Hepatocyte (in vitro differentiated cells): Measurements from ENCODE around the gene SCAPER. TPM values are rescaled to one million over a fixed set of nuclear protein-coding genes. Genes with fewer than 3 reads are reported as not detected.

Experiments
- DNase-seq: peaks from one replicate; pipeline ENCODE4 v3.0.0-alpha.2; 2016; ENCODE audit warnings: low spot score
- H2AFZ ChIP-seq: fragments of 200-600 bp; sonication (generic); 2 replicates; pipeline ENCODE4 v1.6.0; 2016; ENCODE audit warnings: antibody characterized with exemption, mild to moderate bottlenecking
- H3K27ac ChIP-seq: fragments of 200-600 bp; sonication (generic); 2 replicates; pipeline ENCODE4 v1.5.1; 2016; ENCODE audit warnings: mild to moderate bottlenecking
- H3K27me3 ChIP-seq: fragments of 200-600 bp; sonication (generic); 2 replicates; pipeline ENCODE4 v1.6.1; 2016
- H3K36me3 ChIP-seq: fragments of 200-600 bp; sonication (generic); replicated peaks from 2 replicates; pipeline ENCODE4 v1.5.1; 2016; ENCODE audit warnings: low read depth; ENCODE audit not compliant: insufficient read depth
- H3K4me1 ChIP-seq: fragments of 200-600 bp; sonication (generic); 2 replicates; pipeline ENCODE4 v1.5.1; 2016; ENCODE audit warnings: mild to moderate bottlenecking, moderate library complexity; ENCODE audit not compliant: insufficient read depth
- H3K4me2 ChIP-seq: fragments of 200-600 bp; sonication (generic); 2 replicates; pipeline ENCODE4 v1.6.0; 2016
- H3K4me3 ChIP-seq: fragments of 200-600 bp; sonication (generic); 2 replicates; pipeline ENCODE4 v1.5.1; 2016; ENCODE audit warnings: mild to moderate bottlenecking
- H3K79me2 ChIP-seq: fragments of 200-600 bp; sonication (generic); 2 replicates; pipeline ENCODE4 v1.6.0; 2017; ENCODE audit warnings: mild to moderate bottlenecking
- H3K9me2 ChIP-seq: fragments of 200-600 bp; sonication (generic); replicated peaks from 2 replicates; pipeline ENCODE4 v1.6.0; 2017; ENCODE audit warnings: mild to moderate bottlenecking; ENCODE audit not compliant: insufficient read depth
- H3K9me3 ChIP-seq: fragments of 200-600 bp; sonication (generic); 2 replicates; pipeline ENCODE4 v1.5.1; 2016; ENCODE audit warnings: low read depth, mild to moderate bottlenecking
- H4K20me1 ChIP-seq: fragments of 200-600 bp; sonication (generic); 2 replicates; pipeline ENCODE4 v1.6.0; 2016; ENCODE audit warnings: mild to moderate bottlenecking; ENCODE audit not compliant: insufficient read depth, poor library complexity, severe bottlenecking
- CTCF ChIP-seq: fragments of 200-600 bp; sonication (generic); IDR thresholded peaks from 2 replicates; pipeline ENCODE4 v1.5.1; 2016; ENCODE audit warnings: antibody characterized with exemption, mild to moderate bottlenecking; ENCODE audit not compliant: poor library complexity
- EZH2 ChIP-seq: fragments of 200-600 bp; sonication (generic); IDR thresholded peaks from 2 replicates; pipeline ENCODE4 v1.6.1; 2016; ENCODE audit warnings: antibody characterized with exemption, mild to moderate bottlenecking, borderline replicate concordance
- EZH2phosphoT487 ChIP-seq: fragments of 200-600 bp; sonication (generic); IDR thresholded peaks from one replicate; pipeline ENCODE4 v1.6.1; 2018; ENCODE audit warnings: antibody characterized with exemption, mild to moderate bottlenecking, low read depth, moderate library complexity; ENCODE audit not compliant: unreplicated experiment, severe bottlenecking
- WGBS: methylation state at CpG from one replicate; pipeline ENCODE4 v1.1.6; 2016; ENCODE audit warnings: low lambda C conversion rate; ENCODE audit errors: missing lambda C conversion rate; 5-methylcytosine and 5-hydroxymethylcytosine counted together
- polyA plus RNA-seq: library from polyadenylated mRNA; unstranded; fragments of >200 nt; fragmentation: Nextera tagmentation; extraction: Ambion mirVana; gene quantifications from 2 replicates; pipeline ENCODE4 v1.2.1, GENCODE V29; 2016
- total RNA-seq: library from RNA; depleted of rRNA; stranded (reverse); fragments of >200 nt; gene quantifications from 2 replicates; pipeline ENCODE4 v1.2.3, GENCODE V29; 2014

SCAPER gene
- total and polyA plus RNA-seq, 2 experiments from 2014 or later: 20.8 to 27.4 TPM

GRCh38 chr15:76772776-76773175, 132.4 kb downstream of the SCAPER start:
- Histone ChIP-seq H4K20me1 (no peaks in the 10 kb centered on the region), H3K27ac (no peak overlapping the region), H3K36me3 (no peaks in the 10 kb centered on the region), H3K4me2 (no peak overlapping the region), H3K4me3 (no peak overlapping the region), H3K9me3 (peaks cover 8% of the 10 kb centered on the region), H2AFZ (no peak overlapping the region), H3K9me2 (no peaks in the 10 kb centered on the region), H3K27me3 (no peaks in the 10 kb centered on the region), H3K79me2 (no peaks in the 10 kb centered on the region), H3K4me1 (no peaks in the 10 kb centered on the region)
- DNase-seq: no peak
- 54% methylated on average over 1 of the region's 1 CpG for WGBS
- TF ChIP-seq EZH2phosphoT487 (no peak), CTCF (no peak), EZH2 (no peak)

GRCh38 chr15:76764004-76764403, 141.1 kb downstream of the SCAPER start:
- no peak for TF ChIP-seq EZH2
- TF ChIP-seq CTCF: no peak
- no peak for TF ChIP-seq EZH2phosphoT487
- H2AFZ ChIP-seq: no peak overlapping the region
- no peaks in the 10 kb centered on the region for H4K20me1 ChIP-seq
- no peaks in the 10 kb centered on the region for H3K79me2 ChIP-seq
- H3K27ac ChIP-seq: no peak overlapping the region
- no peaks in the 10 kb centered on the region for H3K27me3 ChIP-seq
- no peak for DNase-seq
- WGBS: 95% methylated on average over 3 of the region's 3 CpGs
- no peaks in the 10 kb centered on the region for H3K9me2 ChIP-seq
- no peak overlapping the region for H3K4me3 ChIP-seq
- no peak overlapping the region for H3K4me2 ChIP-seq
- peaks cover 10% of the 10 kb centered on the region for H3K9me3 ChIP-seq
- H3K36me3 ChIP-seq: peaks cover 11% of the 10 kb centered on the region
- H3K4me1 ChIP-seq: no peaks in the 10 kb centered on the region

- no peak overlapping the region for H3K4me2 ChIP-seq
- H3K27ac ChIP-seq: no peak overlapping the region
- 97% methylated on average over 2 of the region's 2 CpGs for WGBS
- H3K4me1 ChIP-seq: no peaks in the 10 kb centered on the region
- H4K20me1 ChIP-seq: no peaks in the 10 kb centered on the region
- H3K9me3 ChIP-seq: peaks cover 10% of the 10 kb centered on the region
- no peak for DNase-seq
- H3K79me2 ChIP-seq: no peaks in the 10 kb centered on the region
- TF ChIP-seq EZH2phosphoT487 (no peak), CTCF (no peak), EZH2 (no peak)
- no peaks in the 10 kb centered on the region for H3K9me2 ChIP-seq
- H3K27me3 ChIP-seq: no peaks in the 10 kb centered on the region
- H3K36me3 ChIP-seq: peaks cover 11% of the 10 kb centered on the region
- H2AFZ ChIP-seq: no peak overlapping the region
- H3K4me3 ChIP-seq: no peak overlapping the region
These were observed 141.6 kb downstream of the SCAPER start for GRCh38 chr15:76763554-76763953.

GRCh38 chr15:76756381-76756780, 148.8 kb downstream of the SCAPER start:
- Histone ChIP-seq H3K79me2 (no peaks in the 10 kb centered on the region), H3K27ac (no peak overlapping the region), H3K4me1 (no peaks in the 10 kb centered on the region), H2AFZ (no peak overlapping the region), H3K4me2 (no peak overlapping the region), H3K9me2 (no peaks in the 10 kb centered on the region), H3K9me3 (peaks cover 3% of the 10 kb centered on the region), H3K36me3 (peaks cover 3% of the 10 kb centered on the region), H3K4me3 (no peak overlapping the region), H4K20me1 (no peaks in the 10 kb centered on the region), H3K27me3 (no peaks in the 10 kb centered on the region)
- no peak for TF ChIP-seq EZH2
- TF ChIP-seq CTCF: no peak
- no peak for TF ChIP-seq EZH2phosphoT487
- DNase-seq: no peak
